GM12878 (cell line): ENCODE results near the gene MFAP2. TPM values are rescaled to one million over a fixed set of nuclear protein-coding genes. Genes with fewer than 3 reads are reported as not detected.

Experiments used
- ATAC-seq: fragments of 200-7000 bp; cut with Tn5 transposase; 3 replicates; pipeline ENCODE4 v1.9.1; 2020; ENCODE audit warnings: mild to moderate bottlenecking, moderate library complexity
- BruUV-seq: library from RNA; stranded (reverse); fragments of 400-500 nt; replicated peaks from 2 replicates; lab custom pipeline; 2021; lab: Mats Ljungman, UMichigan
- CTCF ChIA-PET: fragments of 300-600 bp; sonication (Branson Sonifier 250); formaldehyde crosslinking; extraction: SDS; loops from one replicate; lab custom pipeline; 2021; ENCODE audit warnings: inconsistent platforms; lab: Yijun Ruan, JAX
- POLR2A ChIA-PET: fragments of 350-600 bp; formaldehyde crosslinking; extraction: SDS; loops from one replicate; lab custom pipeline; 2021; ENCODE audit warnings: inconsistent platforms; lab: Charles Lee
- RAD21 ChIA-PET: fragments of 300-600 bp; sonication (Branson Sonifier 250); formaldehyde crosslinking; loops from one replicate; lab custom pipeline; 2023; ENCODE audit warnings: antibody characterized with exemption; ENCODE audit not compliant: unreplicated experiment; lab: Charles Lee
- SMC1A ChIA-PET: fragments of 300-600 bp; sonication (Branson Sonifier 250); formaldehyde crosslinking; loops from one replicate; lab custom pipeline; 2023; ENCODE audit not compliant: unreplicated experiment, uncharacterized antibody; lab: Charles Lee
- DNase-seq: peaks from one replicate; pipeline ENCODE4 v3.0.0-alpha.2; 2011; ENCODE audit warnings: low read depth, low spot score
- FAIRE-seq: peaks from 3 replicates; lab custom pipeline; 2011; peaks lifted over from hg19 to GRCh38; lab: Jason Lieb, UNC
- H2AFZ ChIP-seq: 2 replicates; pipeline ENCODE4 v1.6.0; 2011; ENCODE audit warnings: low read depth, low read length, control low read depth; ENCODE audit not compliant: control insufficient read depth
- H3K27ac ChIP-seq: 2 replicates; pipeline ENCODE4 v1.5.1; 2011; ENCODE audit warnings: control low read depth; ENCODE audit not compliant: control insufficient read depth, insufficient read depth
- H3K27me3 ChIP-seq, 2 experiments: replicated peaks in 1 of 2; 2 replicates each; pipeline versions ENCODE4 v1.6.0 to v1.6.1; 2011; ENCODE audit warnings: low read length in 1 of 2; ENCODE audit not compliant: control insufficient read depth in 2 of 2, insufficient read depth in 2 of 2
- H3K36me3 ChIP-seq, 2 experiments: 2 replicates each; pipeline ENCODE4 v1.5.1; 2011; ENCODE audit warnings: low read length in 1 of 2; ENCODE audit not compliant: control insufficient read depth in 2 of 2, insufficient read depth in 2 of 2
- H3K4me1 ChIP-seq: 2 replicates; pipeline ENCODE4 v1.6.1; 2011; ENCODE audit warnings: mild to moderate bottlenecking, low read length, moderate library complexity, mixed read lengths; ENCODE audit not compliant: control insufficient read depth, insufficient read depth
- H3K4me2 ChIP-seq: 2 replicates; pipeline ENCODE4 v1.6.0; 2011; ENCODE audit warnings: control low read depth; ENCODE audit not compliant: control insufficient read depth, insufficient read depth
- H3K4me3 ChIP-seq: fragments of 200-600 bp; sonication (generic); 2 replicates; pipeline ENCODE4 v1.5.1; 2016
- H3K79me2 ChIP-seq: 2 replicates; pipeline ENCODE4 v1.6.0; 2011; ENCODE audit warnings: low read length; ENCODE audit not compliant: control insufficient read depth, insufficient read depth
- H3K9ac ChIP-seq: 2 replicates; pipeline ENCODE4 v1.8.0; 2011; ENCODE audit warnings: low read length, control low read depth, mixed read lengths; ENCODE audit not compliant: control insufficient read depth, insufficient read depth
- H3K9me3 ChIP-seq: replicated peaks from 3 replicates; pipeline ENCODE4 v1.5.1; 2011; ENCODE audit warnings: mild to moderate bottlenecking, low read length; ENCODE audit not compliant: control insufficient read depth, insufficient read depth
- H4K20me1 ChIP-seq: 2 replicates; pipeline ENCODE4 v1.6.0; 2011; ENCODE audit not compliant: control insufficient read depth, insufficient read depth
- BCL11A ChIP-seq: IDR thresholded peaks from 2 replicates; pipeline ENCODE4 v1.6.1; 2011; ENCODE audit warnings: low read depth, low read length
- CBX3 ChIP-seq: fragments of 200-600 bp; sonication (generic); IDR thresholded peaks from 2 replicates; pipeline ENCODE4 v1.6.1; 2016; ENCODE audit warnings: low read depth, borderline replicate concordance
- HCFC1 ChIP-seq: fragments of 150-350 bp; IDR thresholded peaks from 2 replicates; pipeline ENCODE4 v1.6.1; 2014; ENCODE audit warnings: low read length
- HDAC2 ChIP-seq: fragments of 200-600 bp; sonication (generic); IDR thresholded peaks from 2 replicates; pipeline ENCODE4 v1.6.1; 2017
- HDAC6 ChIP-seq: fragments of 200-600 bp; sonication (generic); IDR thresholded peaks from one replicate; pipeline ENCODE4 v1.8.0; 2017; ENCODE audit warnings: antibody characterized with exemption; ENCODE audit not compliant: unreplicated experiment
- KAT2A ChIP-seq: conservative IDR thresholded peaks from 2 replicates; pipeline ENCODE4 v1.6.1; 2011; ENCODE audit warnings: low read depth, low read length; ENCODE audit not compliant: control insufficient read depth
- MEF2B ChIP-seq: fragments of 450-650 bp; IDR thresholded peaks from 2 replicates; pipeline ENCODE4 v1.6.1; 2018; ENCODE audit warnings: mild to moderate bottlenecking, moderate library complexity; ENCODE audit not compliant: partially characterized antibody, poor library complexity, severe bottlenecking
- MTA3 ChIP-seq: IDR thresholded peaks from 2 replicates; pipeline ENCODE4 v1.6.1; 2012; ENCODE audit warnings: low read length, inconsistent platforms, borderline replicate concordance
- PAX5 ChIP-seq: IDR thresholded peaks from 2 replicates; pipeline ENCODE4 v1.6.1; 2011; ENCODE audit warnings: low read depth, low read length, borderline replicate concordance
- SIX5 ChIP-seq: IDR thresholded peaks from 2 replicates; pipeline ENCODE4 v1.6.1; 2011; ENCODE audit warnings: mild to moderate bottlenecking, low read depth, low read length, moderate library complexity; ENCODE audit not compliant: severe bottlenecking
- SMAD5 ChIP-seq: IDR thresholded peaks from 2 replicates; pipeline ENCODE4 v1.6.1; 2016; ENCODE audit warnings: antibody characterized with exemption, low read depth
- ZNF217 ChIP-seq: fragments of 450-650 bp; IDR thresholded peaks from 2 replicates; pipeline ENCODE4 v1.6.1; 2017; ENCODE audit warnings: antibody characterized with exemption, mild to moderate bottlenecking
- WGBS: methylation state at CpG from one replicate; pipeline ENCODE4 v1.1.6; 2016; ENCODE audit warnings: low lambda C conversion rate; ENCODE audit not compliant: insufficient replicate concordance, insufficient coverage; ENCODE audit errors: missing lambda C conversion rate; 5-methylcytosine and 5-hydroxymethylcytosine counted together
- in situ Hi-C: fragments of 300-500 bp; cut with MboI; formaldehyde crosslinking; loops from 9 replicates; pipeline ENCODE4 v1.14.3; 2018; ENCODE audit warnings: mixed read lengths
- intact Hi-C: fragments of 100-400 bp; cut with micrococcal nuclease; formaldehyde crosslinking; loops from one replicate; pipeline ENCODE4 v1.14.2; 2022; ENCODE audit not compliant: unreplicated experiment
- polyA plus RNA-seq, 11 experiments: library from polyadenylated mRNA; depleted of rRNA in 4 of 11; unstranded in 6 of 11; stranded (reverse) in 5 of 11; fragments of >200 nt; fragmentation: Nextera tagmentation in 4 of 11; fragmentation: Illumina TruSeq in 1 of 11; extraction: Ambion mirVana in 4 of 11; extraction: Trizol in 1 of 11; gene quantifications; 1 replicate in 1 of 11; 2 replicates in 10 of 11; pipeline versions ENCODE4 v1.2.1 to v1.2.3, GENCODE V29; 2011 to 2016; ENCODE audit warnings: inconsistent platforms in 2 of 11, missing spikeins in 2 of 11, low read depth in 1 of 11
- total RNA-seq, 4 experiments: library from RNA; depleted of rRNA in 3 of 4; stranded (reverse); fragments of >200 nt in 3 of 4; fragmentation: Illumina TruSeq in 1 of 4; extraction: Trizol in 1 of 4; gene quantifications; 2 replicates each; pipeline versions ENCODE4 v1.2.1 to v1.2.3, GENCODE V29; 2013 to 2021
- TF ChIP-seq, protein P1 (sequence below): fragments of 450-650 bp; IDR thresholded peaks from 2 replicates; pipeline ENCODE4 v1.6.1; 2017; ENCODE audit warnings: antibody characterized with exemption, mild to moderate bottlenecking, moderate library complexity
- TF ChIP-seq, protein P2 (sequence below): IDR thresholded peaks from 2 replicates; pipeline ENCODE4 v1.6.1; 2011; ENCODE audit warnings: borderline replicate concordance, low read depth, mild to moderate bottlenecking, moderate library complexity, mixed read lengths, low read length; ENCODE audit not compliant: insufficient read depth; ENCODE audit errors: extremely low read length
- TF ChIP-seq, protein P3 (sequence below): fragments of 450-650 bp; IDR thresholded peaks from 2 replicates; pipeline ENCODE4 v1.6.1; 2016; ENCODE audit warnings: mild to moderate bottlenecking

Gene MFAP2
- total and polyA plus RNA-seq, 10 of the 15 experiments (the other 5 are each of a cell fraction or from before 2014, with no cell fraction given) = 0.16 TPM; not detected in 9

DNA sequence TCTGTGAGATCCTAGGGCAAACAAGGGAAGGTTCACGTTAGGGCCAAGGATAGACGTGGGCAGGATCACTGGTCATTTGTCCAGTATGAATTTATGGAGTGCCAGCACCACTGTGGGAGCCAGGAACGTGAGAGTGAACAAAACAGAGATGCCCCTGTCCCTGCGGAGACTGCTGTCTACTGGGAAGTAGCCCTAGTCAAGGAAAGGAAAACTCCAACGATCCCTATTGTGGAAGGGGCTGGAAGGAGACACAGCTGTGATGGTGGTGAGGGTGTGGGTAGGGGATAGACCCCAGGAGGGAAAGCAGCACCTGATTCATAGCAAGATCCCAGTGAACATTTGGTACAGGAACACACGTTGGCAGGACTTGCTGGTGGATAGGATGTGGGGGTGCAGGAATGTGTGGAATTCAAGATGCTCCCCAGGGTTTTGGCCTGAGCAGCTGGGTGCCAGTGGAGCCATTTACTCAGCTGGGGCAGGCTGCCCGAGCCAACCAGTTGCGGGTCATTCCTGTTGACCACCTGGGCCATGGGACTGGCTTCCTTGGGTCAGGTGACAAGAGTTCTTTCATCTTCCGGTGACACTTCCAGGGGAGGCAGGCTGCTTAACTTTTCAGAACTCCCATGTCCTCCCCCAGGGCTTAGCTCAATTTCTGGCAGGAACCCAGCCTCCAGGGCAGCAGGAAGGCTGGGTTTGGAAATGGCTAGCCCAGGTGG is 32.5 kb upstream of the MFAP2 start (continued):
- TF ChIP-seq MTA3 (no peak), HDAC6 (no peak), PAX5 (no peak), MEF2B (no peak), HDAC2 (no peak)
- TF ChIP-seq, protein P1, sequence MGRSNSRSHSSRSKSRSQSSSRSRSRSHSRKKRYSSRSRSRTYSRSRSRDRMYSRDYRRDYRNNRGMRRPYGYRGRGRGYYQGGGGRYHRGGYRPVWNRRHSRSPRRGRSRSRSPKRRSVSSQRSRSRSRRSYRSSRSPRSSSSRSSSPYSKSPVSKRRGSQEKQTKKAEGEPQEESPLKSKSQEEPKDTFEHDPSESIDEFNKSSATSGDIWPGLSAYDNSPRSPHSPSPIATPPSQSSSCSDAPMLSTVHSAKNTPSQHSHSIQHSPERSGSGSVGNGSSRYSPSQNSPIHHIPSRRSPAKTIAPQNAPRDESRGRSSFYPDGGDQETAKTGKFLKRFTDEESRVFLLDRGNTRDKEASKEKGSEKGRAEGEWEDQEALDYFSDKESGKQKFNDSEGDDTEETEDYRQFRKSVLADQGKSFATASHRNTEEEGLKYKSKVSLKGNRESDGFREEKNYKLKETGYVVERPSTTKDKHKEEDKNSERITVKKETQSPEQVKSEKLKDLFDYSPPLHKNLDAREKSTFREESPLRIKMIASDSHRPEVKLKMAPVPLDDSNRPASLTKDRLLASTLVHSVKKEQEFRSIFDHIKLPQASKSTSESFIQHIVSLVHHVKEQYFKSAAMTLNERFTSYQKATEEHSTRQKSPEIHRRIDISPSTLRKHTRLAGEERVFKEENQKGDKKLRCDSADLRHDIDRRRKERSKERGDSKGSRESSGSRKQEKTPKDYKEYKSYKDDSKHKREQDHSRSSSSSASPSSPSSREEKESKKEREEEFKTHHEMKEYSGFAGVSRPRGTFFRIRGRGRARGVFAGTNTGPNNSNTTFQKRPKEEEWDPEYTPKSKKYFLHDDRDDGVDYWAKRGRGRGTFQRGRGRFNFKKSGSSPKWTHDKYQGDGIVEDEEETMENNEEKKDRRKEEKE = no peak

DNA sequence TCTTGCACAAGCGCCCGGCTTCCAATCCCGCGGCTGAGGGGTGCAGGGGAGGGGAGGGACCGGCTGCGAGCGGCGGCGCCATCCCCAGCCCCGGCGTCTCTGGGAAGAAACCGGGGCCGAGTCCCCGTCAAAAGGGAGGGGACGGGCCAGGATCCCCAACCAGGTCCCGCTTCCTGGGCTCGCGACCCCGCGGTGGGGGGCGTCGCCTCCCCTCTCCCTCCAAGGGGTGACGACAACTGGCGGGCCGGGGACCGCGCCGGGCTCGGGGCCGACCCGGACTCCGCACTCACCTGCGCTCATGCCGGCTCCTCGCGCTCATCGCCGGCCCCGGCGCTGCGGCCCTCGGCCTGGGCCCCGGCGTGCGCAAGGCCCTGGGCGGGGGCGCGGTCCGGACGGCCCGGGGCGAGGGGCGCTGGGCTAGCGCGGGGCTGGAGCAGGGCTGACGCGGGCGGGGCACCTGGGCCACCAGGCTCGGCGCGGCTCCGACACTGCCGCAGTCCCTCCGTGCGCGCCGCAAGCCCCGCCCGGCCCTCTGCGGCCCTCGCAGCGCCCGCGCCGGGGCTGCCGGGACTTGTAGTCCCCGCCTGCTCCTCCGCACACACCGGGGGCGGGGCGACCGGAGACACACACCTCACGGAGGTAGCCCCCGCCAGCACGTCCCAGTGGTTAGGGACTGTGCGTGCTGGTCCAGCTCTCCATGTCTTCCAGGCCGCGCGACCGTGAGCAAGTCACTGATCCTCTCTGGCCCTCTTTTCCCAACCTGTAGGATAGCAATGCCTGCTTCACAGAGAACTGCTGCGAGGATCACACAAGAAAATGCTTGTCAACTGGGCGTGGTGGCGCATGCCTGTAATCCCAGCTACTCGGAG is 31.3 kb upstream of the MFAP2 start, which contains the start of gene ATP13A2:
ATP13A2 (minus strand) TSS at position 490 of the 869 bp plus-strand sequence; CDS start at position 300, 190 bp downstream.
- H3K27ac ChIP-seq = no peak within 1 kb of the TSS
- intact Hi-C loops (no loop called here), in situ Hi-C loops (no loop called here)
- ATAC-seq (peak; percentile 98), FAIRE-seq (peak; percentile 93), DNase-seq (no peak)
- peaks cover 22% of the 10 kb centered on the region for H3K4me1 ChIP-seq
- BruUV-seq = no TSS peak
- H3K36me3 ChIP-seq = no peaks in the 10 kb centered on the region
- H4K20me1 ChIP-seq = no peaks in the 10 kb centered on the region
- no peaks in the 10 kb centered on the region for H3K27me3 ChIP-seq
- SMC1A ChIA-PET = no interaction called here
- POLR2A ChIA-PET = no interaction called here
- H3K9ac ChIP-seq = peak within 1 kb of the TSS; percentile 40
- peaks cover 2% of the 10 kb centered on the region for H3K79me2 ChIP-seq
- RAD21 ChIA-PET = no interaction called here
- H3K4me2 ChIP-seq = peak within 1 kb of the TSS; percentile 92
- peak within 1 kb of the TSS; percentile 78 for H2AFZ ChIP-seq
- 2% methylated on average over 61 of the region's 94 CpGs for WGBS
- H3K4me3 ChIP-seq = peak within 1 kb of the TSS; percentile 87
- H3K9me3 ChIP-seq = no peaks in the 10 kb centered on the region
- CTCF ChIA-PET = interaction anchor here (1.1 kb wide), 1 partner anchor 51 kb away, joined by 3 read pairs; no protein-coding TSS in a partner anchor
- no peak for TF ChIP-seq BCL11A
- TF ChIP-seq, protein P2, sequence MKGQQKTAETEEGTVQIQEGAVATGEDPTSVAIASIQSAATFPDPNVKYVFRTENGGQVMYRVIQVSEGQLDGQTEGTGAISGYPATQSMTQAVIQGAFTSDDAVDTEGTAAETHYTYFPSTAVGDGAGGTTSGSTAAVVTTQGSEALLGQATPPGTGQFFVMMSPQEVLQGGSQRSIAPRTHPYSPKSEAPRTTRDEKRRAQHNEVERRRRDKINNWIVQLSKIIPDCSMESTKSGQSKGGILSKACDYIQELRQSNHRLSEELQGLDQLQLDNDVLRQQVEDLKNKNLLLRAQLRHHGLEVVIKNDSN = no peak
- no peak for TF ChIP-seq SMAD5
- TF ChIP-seq KAT2A = no peak
- peak; percentile 94 for TF ChIP-seq HCFC1
- TF ChIP-seq SIX5 = peak; percentile 87
- TF ChIP-seq, protein P3, sequence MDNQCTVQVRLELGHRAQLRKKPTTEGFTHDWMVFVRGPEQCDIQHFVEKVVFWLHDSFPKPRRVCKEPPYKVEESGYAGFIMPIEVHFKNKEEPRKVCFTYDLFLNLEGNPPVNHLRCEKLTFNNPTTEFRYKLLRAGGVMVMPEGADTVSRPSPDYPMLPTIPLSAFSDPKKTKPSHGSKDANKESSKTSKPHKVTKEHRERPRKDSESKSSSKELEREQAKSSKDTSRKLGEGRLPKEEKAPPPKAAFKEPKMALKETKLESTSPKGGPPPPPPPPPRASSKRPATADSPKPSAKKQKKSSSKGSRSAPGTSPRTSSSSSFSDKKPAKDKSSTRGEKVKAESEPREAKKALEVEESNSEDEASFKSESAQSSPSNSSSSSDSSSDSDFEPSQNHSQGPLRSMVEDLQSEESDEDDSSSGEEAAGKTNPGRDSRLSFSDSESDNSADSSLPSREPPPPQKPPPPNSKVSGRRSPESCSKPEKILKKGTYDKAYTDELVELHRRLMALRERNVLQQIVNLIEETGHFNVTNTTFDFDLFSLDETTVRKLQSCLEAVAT = no peak
- TF ChIP-seq CBX3 = no peak
- 0 out of 2 replicates have a peak, but pooled peaks have one; percentile 72 for TF ChIP-seq ZNF217
